PC-3 (cell line): ENCODE measurements around the gene LMCD1.

Source experiments
- EZH2 ChIP-seq: fragments of 300-600 bp; sonication (generic); IDR thresholded peaks from one replicate; pipeline ENCODE4 v1.6.1; 2017; ENCODE audit warnings: antibody characterized with exemption, mild to moderate bottlenecking, low read length; ENCODE audit not compliant: unreplicated experiment
- EZH2phosphoT487 ChIP-seq: fragments of 300-600 bp; sonication (generic); IDR thresholded peaks from 2 replicates; pipeline ENCODE4 v1.6.1; 2018; ENCODE audit warnings: mild to moderate bottlenecking, antibody characterized with exemption, low read length, borderline replicate concordance
- TF ChIP-seq, protein P1 (sequence below): fragments of 300-600 bp; sonication (generic); conservative IDR thresholded peaks from 2 replicates; pipeline ENCODE4 v1.5.1; 2017; ENCODE audit warnings: antibody characterized with exemption, low read depth, mild to moderate bottlenecking, low read length

DNA sequence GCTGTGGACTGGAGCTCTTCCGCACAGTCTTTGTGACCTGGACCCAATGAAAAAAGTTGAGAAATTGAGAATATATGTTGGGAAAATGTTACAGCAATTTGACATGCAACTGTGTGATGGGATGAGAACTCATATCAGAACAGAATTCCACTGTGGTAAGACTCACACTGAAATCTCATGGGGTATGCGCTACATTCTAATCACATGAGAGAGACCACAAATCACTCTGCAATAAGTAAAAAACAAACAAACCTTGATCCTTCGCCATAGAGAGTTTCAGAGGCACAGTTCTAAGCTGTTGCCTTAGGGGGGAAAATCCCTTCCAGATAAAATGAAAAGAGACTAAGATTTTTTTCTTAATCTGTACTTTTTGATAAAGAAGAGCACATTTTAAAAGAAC is 37.3 kb downstream of the LMCD1 start:
- TF ChIP-seq EZH2 (no peak), EZH2phosphoT487 (no peak)
- TF ChIP-seq, protein P1, sequence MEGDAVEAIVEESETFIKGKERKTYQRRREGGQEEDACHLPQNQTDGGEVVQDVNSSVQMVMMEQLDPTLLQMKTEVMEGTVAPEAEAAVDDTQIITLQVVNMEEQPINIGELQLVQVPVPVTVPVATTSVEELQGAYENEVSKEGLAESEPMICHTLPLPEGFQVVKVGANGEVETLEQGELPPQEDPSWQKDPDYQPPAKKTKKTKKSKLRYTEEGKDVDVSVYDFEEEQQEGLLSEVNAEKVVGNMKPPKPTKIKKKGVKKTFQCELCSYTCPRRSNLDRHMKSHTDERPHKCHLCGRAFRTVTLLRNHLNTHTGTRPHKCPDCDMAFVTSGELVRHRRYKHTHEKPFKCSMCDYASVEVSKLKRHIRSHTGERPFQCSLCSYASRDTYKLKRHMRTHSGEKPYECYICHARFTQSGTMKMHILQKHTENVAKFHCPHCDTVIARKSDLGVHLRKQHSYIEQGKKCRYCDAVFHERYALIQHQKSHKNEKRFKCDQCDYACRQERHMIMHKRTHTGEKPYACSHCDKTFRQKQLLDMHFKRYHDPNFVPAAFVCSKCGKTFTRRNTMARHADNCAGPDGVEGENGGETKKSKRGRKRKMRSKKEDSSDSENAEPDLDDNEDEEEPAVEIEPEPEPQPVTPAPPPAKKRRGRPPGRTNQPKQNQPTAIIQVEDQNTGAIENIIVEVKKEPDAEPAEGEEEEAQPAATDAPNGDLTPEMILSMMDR: no peak
